Tibial nerve (tissue), 4 donors: ENCODE data around the gene BBIP1. TPM values are rescaled to one million over a fixed set of nuclear protein-coding genes. Genes with fewer than 3 reads are reported as not detected.

Experiments used
- DNase-seq, 2 donors: peaks; one replicate each; pipeline ENCODE4 v3.0.0-alpha.2; 2019; ENCODE audit warnings: low spot score in 2 of 2
- H3K27ac ChIP-seq, 4 donors: fragments of 200-600 bp; sonication (generic) in 3 of 4; one replicate each; pipeline ENCODE4 v1.5.1; 2017 to 2019; ENCODE audit warnings: mild to moderate bottlenecking in 1 of 4
- H3K27me3 ChIP-seq, 2 donors: fragments of 200-600 bp; sonication (generic) in 1 of 2; one replicate each; pipeline versions ENCODE4 v1.5.1 to v1.6.0; 2017 to 2019
- H3K36me3 ChIP-seq, 3 donors: fragments of 200-600 bp; sonication (generic); one replicate each; pipeline ENCODE4 v1.5.1; 2018 to 2019
- H3K4me1 ChIP-seq, 4 donors: fragments of 200-600 bp; sonication (generic) in 3 of 4; one replicate each; pipeline ENCODE4 v1.5.1; 2017 to 2019
- H3K4me3 ChIP-seq, 4 donors: fragments of 200-600 bp; sonication (generic) in 3 of 4; one replicate each; pipeline ENCODE4 v1.5.1; 2017 to 2019; ENCODE audit warnings: mild to moderate bottlenecking in 1 of 4, moderate library complexity in 1 of 4
- H3K9me3 ChIP-seq, 4 donors: fragments of 200-600 bp; sonication (generic) in 3 of 4; one replicate each; pipeline ENCODE4 v1.5.1; 2017 to 2019
- EP300 ChIP-seq, 2 donors: sonication (generic); formaldehyde crosslinking; IDR thresholded peaks; one replicate each; pipeline ENCODE4 v1.6.1; 2017; ENCODE audit warnings: antibody characterized with exemption in 2 of 2, mild to moderate bottlenecking in 1 of 2
- POLR2A ChIP-seq, 2 donors: fragments of 450-650 bp; IDR thresholded peaks; one replicate each; pipeline ENCODE4 v1.6.1; 2017; ENCODE audit warnings: antibody characterized with exemption in 2 of 2, mild to moderate bottlenecking in 2 of 2, moderate library complexity in 2 of 2
- WGBS, 2 donors: methylation state at CpG; one replicate each; pipeline ENCODE4 v1.1.5; 2018; 5-methylcytosine and 5-hydroxymethylcytosine counted together
- total RNA-seq, 4 donors: library from RNA; depleted of rRNA; stranded (reverse); fragments of >200 nt; gene quantifications; one replicate each; pipeline ENCODE4 v1.1.0, GENCODE V29; 2016
- TF ChIP-seq, protein P1 (sequence below), 5 experiments: fragments of 200-600 bp in 3 of 5; fragments of 450-650 bp in 2 of 5; sonication (generic) in 3 of 5; IDR thresholded peaks; one replicate each; pipeline ENCODE4 v1.5.1; 2016 to 2019; ENCODE audit warnings: antibody characterized with exemption in 5 of 5, mild to moderate bottlenecking in 3 of 5, moderate library complexity in 2 of 5

The BBIP1 gene
- total RNA-seq, 4 donors from 2014 or later = 25.2 to 37.0 (median 33.9) TPM

DNA sequence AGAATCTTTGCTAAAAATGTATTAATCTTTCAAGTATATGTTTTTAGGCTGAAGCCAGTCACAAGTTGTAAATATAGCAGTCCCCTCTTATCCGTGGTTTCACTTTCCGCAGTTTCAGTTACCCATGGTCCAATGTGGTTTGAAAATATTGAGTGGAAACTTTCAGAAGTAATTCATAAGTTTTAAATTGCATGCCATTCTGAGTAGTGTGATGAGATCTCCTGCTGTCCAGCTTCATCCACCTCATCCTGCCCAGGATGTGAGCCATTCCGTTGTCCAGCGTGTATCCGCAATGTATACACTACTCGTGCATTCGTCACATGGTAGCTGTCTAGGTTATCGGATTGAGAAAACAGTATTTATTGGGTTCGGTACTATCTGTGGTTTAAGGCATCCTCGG is 35.1 kb downstream of the BBIP1 start:
- WGBS, 2 donors = 87 to 91% methylated on average over 10 of the region's 10 CpGs
- no peak for TF ChIP-seq EP300 (IDR thresholded peaks at IDR 0.05)
- TF ChIP-seq, protein P1, sequence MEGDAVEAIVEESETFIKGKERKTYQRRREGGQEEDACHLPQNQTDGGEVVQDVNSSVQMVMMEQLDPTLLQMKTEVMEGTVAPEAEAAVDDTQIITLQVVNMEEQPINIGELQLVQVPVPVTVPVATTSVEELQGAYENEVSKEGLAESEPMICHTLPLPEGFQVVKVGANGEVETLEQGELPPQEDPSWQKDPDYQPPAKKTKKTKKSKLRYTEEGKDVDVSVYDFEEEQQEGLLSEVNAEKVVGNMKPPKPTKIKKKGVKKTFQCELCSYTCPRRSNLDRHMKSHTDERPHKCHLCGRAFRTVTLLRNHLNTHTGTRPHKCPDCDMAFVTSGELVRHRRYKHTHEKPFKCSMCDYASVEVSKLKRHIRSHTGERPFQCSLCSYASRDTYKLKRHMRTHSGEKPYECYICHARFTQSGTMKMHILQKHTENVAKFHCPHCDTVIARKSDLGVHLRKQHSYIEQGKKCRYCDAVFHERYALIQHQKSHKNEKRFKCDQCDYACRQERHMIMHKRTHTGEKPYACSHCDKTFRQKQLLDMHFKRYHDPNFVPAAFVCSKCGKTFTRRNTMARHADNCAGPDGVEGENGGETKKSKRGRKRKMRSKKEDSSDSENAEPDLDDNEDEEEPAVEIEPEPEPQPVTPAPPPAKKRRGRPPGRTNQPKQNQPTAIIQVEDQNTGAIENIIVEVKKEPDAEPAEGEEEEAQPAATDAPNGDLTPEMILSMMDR (IDR thresholded peaks at IDR 0.05) = no peak
- TF ChIP-seq POLR2A (IDR thresholded peaks at IDR 0.05) = no peak
- Histone ChIP-seq H3K9me3 (no peaks in the 10 kb centered on the region), H3K36me3 (peaks cover 0 to 55% (median 6%) of the 10 kb centered on the region in 3 donors), H3K4me3 (no peak overlapping the region), H3K4me1 (peaks cover 0 to 20% (median 3%) of the 10 kb centered on the region in 4 donors), H3K27me3 (no peaks in the 10 kb centered on the region), H3K27ac (no peak overlapping the region)
- no peak for DNase-seq

DNA sequence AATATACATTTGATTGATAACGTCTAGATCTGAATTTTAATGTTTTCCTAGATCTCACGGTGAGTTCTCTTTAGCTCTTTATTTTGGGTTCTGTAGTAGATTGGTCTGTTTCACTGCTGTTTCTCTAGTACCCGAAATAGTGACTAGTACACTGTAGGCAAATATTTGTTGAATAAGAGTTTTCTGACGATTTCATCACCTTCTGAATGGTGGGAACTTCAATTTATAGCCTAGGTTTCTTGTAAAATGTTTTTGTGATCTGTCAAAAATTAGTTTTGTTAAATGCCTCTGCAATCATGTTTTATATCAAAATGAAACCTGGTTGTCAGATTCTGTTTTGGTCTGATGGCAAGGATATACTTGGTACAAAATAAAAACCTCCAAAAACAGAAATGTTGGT is 37.1 kb downstream of the BBIP1 start:
- H3K9me3 ChIP-seq = no peaks in the 10 kb centered on the region
- TF ChIP-seq, protein P1 (IDR thresholded peaks at IDR 0.05) = no peak
- no peak for TF ChIP-seq EP300 (IDR thresholded peaks at IDR 0.05)
- no peak for TF ChIP-seq POLR2A (IDR thresholded peaks at IDR 0.05)
- no peak overlapping the region for H3K4me3 ChIP-seq
- no peak overlapping the region for H3K27ac ChIP-seq
- peaks cover 0 to 31% (median 9%) of the 10 kb centered on the region in 4 donors for H3K4me1 ChIP-seq
- WGBS, 2 donors = 69 to 70% methylated on average over 4 of the region's 4 CpGs
- H3K27me3 ChIP-seq = no peaks in the 10 kb centered on the region
- H3K36me3 ChIP-seq = peaks cover 0 to 41% (median 6%) of the 10 kb centered on the region in 3 donors
- no peak for DNase-seq

DNA sequence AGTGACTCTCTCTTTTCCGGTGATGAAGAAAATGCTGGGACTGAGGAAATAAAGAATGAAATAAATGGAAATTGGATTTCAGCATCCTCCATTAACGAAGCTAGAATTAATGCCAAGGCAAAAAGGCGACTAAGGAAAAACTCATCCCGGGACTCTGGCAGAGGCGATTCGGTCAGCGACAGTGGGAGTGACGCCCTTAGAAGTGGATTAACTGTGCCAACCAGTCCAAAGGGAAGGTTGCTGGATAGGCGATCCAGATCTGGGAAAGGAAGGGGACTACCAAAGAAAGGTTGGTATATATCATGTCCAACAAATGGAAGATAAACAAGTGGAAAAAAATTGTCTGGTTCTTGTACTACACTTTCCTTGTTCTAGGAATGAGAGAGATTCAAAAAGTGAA is 37.7 kb downstream of the BBIP1 start:
- Histone ChIP-seq H3K27ac (no peak overlapping the region), H3K4me3 (no peak overlapping the region)

DNA sequence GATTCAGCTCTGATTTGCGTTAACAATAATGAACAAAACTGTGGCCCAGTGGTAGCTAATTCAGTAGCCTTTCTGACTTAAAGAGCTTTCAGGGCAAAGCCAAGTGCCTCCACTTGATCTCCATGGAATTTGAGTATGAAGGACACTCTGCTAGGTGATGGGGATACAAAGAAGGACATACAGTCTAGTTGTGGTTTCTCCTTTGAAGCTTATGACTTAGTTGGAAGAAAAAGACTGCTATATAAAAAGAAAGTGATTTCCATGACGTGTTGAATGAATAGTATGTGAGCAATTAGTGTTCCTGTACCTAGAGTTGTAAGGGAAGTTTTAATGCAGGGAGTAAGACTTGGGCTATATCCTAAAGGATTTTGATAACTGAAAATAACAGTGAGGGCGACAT is 39.0 kb downstream of the BBIP1 start:
- no peak overlapping the region for H3K27ac ChIP-seq
- no peak for TF ChIP-seq EP300 (IDR thresholded peaks at IDR 0.05)
- TF ChIP-seq POLR2A (IDR thresholded peaks at IDR 0.05) = no peak
- TF ChIP-seq, protein P1 (IDR thresholded peaks at IDR 0.05) = no peak
- no peaks in the 10 kb centered on the region for H3K27me3 ChIP-seq
- H3K36me3 ChIP-seq = peaks cover 0 to 25% (median 4%) of the 10 kb centered on the region in 3 donors
- H3K4me1 ChIP-seq = peaks cover 0 to 49% (median 13%) of the 10 kb centered on the region in 4 donors
- WGBS, 2 donors = 69 to 77% methylated on average over 3 of the region's 3 CpGs
- no peak for DNase-seq
- no peak overlapping the region for H3K4me3 ChIP-seq
- H3K9me3 ChIP-seq = no peaks in the 10 kb centered on the region

More for the DNA sequence above, 37.7 kb downstream of the BBIP1 start:
- TF ChIP-seq, protein P1 (IDR thresholded peaks at IDR 0.05) = no peak
- no peak for DNase-seq
- no peaks in the 10 kb centered on the region for H3K9me3 ChIP-seq
- H3K27me3 ChIP-seq = no peaks in the 10 kb centered on the region
- peaks cover 0 to 38% (median 11%) of the 10 kb centered on the region in 4 donors for H3K4me1 ChIP-seq
- WGBS, 2 donors = 88 to 93% methylated on average over 9 of the region's 9 CpGs
- peaks cover 0 to 35% (median 6%) of the 10 kb centered on the region in 3 donors for H3K36me3 ChIP-seq

DNA sequence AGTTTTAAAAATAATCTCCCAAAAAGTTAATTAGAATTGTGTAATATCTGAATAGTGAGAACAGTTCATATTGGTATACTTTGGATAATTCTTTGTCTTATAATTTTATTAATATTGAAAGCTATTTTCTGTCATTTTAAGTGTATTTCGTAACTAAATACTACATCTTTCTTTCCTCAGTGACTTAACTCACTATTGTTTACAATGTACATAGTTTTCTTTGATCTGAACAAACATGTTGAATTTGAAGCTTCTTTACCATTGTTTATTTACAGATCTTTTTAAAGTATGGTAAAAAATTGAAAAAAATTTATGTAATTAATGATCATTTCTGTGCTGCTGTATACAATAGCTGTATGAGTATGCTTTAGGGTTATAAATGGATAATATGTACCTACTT is 42.2 kb downstream of the BBIP1 start:
- H3K36me3 ChIP-seq = peaks cover 0 to 14% (median 0%) of the 10 kb centered on the region in 3 donors
- DNase-seq = no peak
- 88 to 89% methylated on average over 1 of the region's 1 CpG for WGBS, 2 donors
- H3K4me1 ChIP-seq = peaks cover 0 to 56% (median 17%) of the 10 kb centered on the region in 4 donors
- no peaks in the 10 kb centered on the region for H3K27me3 ChIP-seq
- no peak overlapping the region for H3K4me3 ChIP-seq
- TF ChIP-seq, protein P1 (IDR thresholded peaks at IDR 0.05) = no peak
- TF ChIP-seq EP300 (IDR thresholded peaks at IDR 0.05) (no peak), POLR2A (IDR thresholded peaks at IDR 0.05) (no peak)
- H3K27ac ChIP-seq = peak overlapping the region in 1 of 4 donors; percentile 8
- H3K9me3 ChIP-seq = no peaks in the 10 kb centered on the region
